ENCODE data around the gene WWOX. TPM values are rescaled to one million over a fixed set of nuclear protein-coding genes. Genes with fewer than 3 reads are reported as not detected.
A peak's percentile ranks its signal among the peaks of the same experiment; 100 is the strongest.

The WWOX gene
- total and polyA plus RNA-seq, 2 of the 13 experiments (the other 11 are each of a cell fraction or from before 2014, with no cell fraction given) = 9.1 to 37.4 TPM

DNA sequence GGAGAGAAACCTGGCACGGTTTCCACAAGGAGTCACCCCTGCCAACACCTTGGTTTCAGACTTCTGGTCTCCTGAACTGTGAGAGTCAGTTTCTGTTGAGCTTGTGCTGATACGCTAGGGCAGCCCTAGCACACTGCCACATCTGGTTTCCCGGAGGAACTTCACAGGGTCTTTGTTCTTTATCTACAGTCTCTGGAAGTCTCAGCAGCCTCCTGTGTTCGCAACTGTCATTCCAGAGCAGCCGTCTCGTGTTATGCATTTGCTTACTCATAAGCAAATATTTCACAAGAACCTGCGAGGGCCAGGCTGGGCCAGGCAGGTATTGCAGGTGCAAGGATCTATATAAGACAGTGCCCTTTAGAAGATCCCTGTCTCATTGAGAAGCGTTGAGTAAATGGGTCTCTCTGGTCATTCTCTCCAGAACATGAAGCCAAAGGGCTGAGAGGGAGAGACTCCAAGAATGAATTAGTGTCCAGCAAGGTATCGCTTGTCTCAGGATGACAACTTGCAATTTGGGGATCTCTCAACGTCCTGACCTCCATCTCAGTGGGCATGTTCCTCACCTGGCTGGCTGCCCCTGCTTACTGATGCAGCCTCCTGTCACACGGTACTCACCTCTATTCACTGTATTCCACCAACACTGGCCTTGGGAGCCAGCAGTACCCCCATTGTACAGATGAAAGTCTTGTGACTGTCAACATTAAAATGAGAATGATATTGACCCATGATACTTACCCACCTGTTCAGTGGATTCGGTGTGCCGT is 141.2 kb downstream of the WWOX start (continued):
- TF ChIP-seq ZIK1 (CRISPR knock-in tag; IDR thresholded peaks at IDR 0.05; ENCODE audit: borderline replicate concordance, low read depth) (no peak), ZKSCAN8 (CRISPR knock-in tag; IDR thresholded peaks at IDR 0.05; ENCODE audit: borderline replicate concordance) (no peak), ZSCAN25 (CRISPR knock-in tag; IDR thresholded peaks at IDR 0.05) (no peak), HMG20A (CRISPR knock-in tag; IDR thresholded peaks at IDR 0.05; ENCODE audit: borderline replicate concordance) (peak; percentile 78), CBFB (CRISPR knock-in tag; IDR thresholded peaks at IDR 0.05) (no peak), ZNF7 (CRISPR knock-in tag; IDR thresholded peaks at IDR 0.05) (no peak), REPIN1 (CRISPR knock-in tag; IDR thresholded peaks at IDR 0.05; ENCODE audit: borderline replicate concordance, low read depth) (peak; percentile 37; the same call in 1 of the 2 replicates), NKX3-1 (CRISPR knock-in tag; IDR thresholded peaks at IDR 0.05) (no peak), ZNF598 (CRISPR knock-in tag; IDR thresholded peaks at IDR 0.05; ENCODE audit: borderline replicate concordance) (no peak), ZNF83 (CRISPR knock-in tag; IDR thresholded peaks at IDR 0.05; ENCODE audit: borderline replicate concordance) (no peak), ZNF335 (CRISPR knock-in tag; IDR thresholded peaks at IDR 0.05) (0 out of 2 replicates have a peak, but pooled peaks have one; percentile 44), BCL6 (CRISPR knock-in tag; IDR thresholded peaks at IDR 0.05) (peak; percentile 79), EHMT2 (IDR thresholded peaks at IDR 0.05; ENCODE audit: borderline replicate concordance, low read depth, low read length) (no peak), HNRNPL (IDR thresholded peaks at IDR 0.05; ENCODE audit: low read depth, low read length) (no peak), SAFB2 (CRISPR knock-in tag; IDR thresholded peaks at IDR 0.05; ENCODE audit: borderline replicate concordance, low read depth) (no peak), ZNF274 (CRISPR knock-in tag; IDR thresholded peaks at IDR 0.05) (no peak), ZNF160 (CRISPR knock-in tag; IDR thresholded peaks at IDR 0.05) (no peak)
- TF ChIP-seq, protein P1, sequence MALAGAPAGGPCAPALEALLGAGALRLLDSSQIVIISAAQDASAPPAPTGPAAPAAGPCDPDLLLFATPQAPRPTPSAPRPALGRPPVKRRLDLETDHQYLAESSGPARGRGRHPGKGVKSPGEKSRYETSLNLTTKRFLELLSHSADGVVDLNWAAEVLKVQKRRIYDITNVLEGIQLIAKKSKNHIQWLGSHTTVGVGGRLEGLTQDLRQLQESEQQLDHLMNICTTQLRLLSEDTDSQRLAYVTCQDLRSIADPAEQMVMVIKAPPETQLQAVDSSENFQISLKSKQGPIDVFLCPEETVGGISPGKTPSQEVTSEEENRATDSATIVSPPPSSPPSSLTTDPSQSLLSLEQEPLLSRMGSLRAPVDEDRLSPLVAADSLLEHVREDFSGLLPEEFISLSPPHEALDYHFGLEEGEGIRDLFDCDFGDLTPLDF (CRISPR knock-in tag; IDR thresholded peaks at IDR 0.05) = no peak
- TF ChIP-seq, protein P2, sequence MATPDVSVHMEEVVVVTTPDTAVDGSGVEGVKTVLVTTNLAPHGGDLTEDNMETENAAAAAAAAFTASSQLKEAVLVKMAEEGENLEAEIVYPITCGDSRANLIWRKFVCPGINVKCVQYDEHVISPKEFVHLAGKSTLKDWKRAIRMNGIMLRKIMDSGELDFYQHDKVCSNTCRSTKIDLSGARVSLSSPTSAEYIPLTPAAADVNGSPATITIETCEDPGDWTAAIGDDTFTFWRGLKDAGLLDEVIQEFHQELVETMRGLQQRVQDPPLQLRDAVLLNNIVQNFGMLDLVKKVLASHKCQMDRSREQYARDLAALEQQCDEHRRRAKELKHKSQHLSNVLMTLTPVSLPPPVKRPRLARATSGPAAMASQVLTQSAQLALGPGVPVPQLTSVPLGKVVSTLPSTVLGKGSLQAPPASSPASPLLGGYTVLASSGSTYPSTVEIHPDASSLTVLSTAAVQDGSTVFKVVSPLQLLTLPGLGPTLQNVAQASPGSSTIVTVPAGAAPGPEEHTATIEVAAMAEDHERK (CRISPR knock-in tag; IDR thresholded peaks at IDR 0.05; ENCODE audit: low read depth) = no peak
- TF ChIP-seq, protein P3, sequence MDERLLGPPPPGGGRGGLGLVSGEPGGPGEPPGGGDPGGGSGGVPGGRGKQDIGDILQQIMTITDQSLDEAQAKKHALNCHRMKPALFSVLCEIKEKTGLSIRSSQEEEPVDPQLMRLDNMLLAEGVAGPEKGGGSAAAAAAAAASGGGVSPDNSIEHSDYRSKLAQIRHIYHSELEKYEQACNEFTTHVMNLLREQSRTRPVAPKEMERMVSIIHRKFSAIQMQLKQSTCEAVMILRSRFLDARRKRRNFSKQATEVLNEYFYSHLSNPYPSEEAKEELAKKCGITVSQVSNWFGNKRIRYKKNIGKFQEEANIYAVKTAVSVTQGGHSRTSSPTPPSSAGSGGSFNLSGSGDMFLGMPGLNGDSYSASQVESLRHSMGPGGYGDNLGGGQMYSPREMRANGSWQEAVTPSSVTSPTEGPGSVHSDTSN (CRISPR knock-in tag; IDR thresholded peaks at IDR 0.05) = no peak
- TF ChIP-seq, protein P4, sequence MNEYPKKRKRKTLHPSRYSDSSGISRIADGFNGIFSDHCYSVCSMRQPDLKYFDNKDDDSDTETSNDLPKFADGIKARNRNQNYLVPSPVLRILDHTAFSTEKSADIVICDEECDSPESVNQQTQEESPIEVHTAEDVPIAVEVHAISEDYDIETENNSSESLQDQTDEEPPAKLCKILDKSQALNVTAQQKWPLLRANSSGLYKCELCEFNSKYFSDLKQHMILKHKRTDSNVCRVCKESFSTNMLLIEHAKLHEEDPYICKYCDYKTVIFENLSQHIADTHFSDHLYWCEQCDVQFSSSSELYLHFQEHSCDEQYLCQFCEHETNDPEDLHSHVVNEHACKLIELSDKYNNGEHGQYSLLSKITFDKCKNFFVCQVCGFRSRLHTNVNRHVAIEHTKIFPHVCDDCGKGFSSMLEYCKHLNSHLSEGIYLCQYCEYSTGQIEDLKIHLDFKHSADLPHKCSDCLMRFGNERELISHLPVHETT (CRISPR knock-in tag; conservative IDR thresholded peaks at IDR 0.05) = no peak
- TF ChIP-seq, protein P5, sequence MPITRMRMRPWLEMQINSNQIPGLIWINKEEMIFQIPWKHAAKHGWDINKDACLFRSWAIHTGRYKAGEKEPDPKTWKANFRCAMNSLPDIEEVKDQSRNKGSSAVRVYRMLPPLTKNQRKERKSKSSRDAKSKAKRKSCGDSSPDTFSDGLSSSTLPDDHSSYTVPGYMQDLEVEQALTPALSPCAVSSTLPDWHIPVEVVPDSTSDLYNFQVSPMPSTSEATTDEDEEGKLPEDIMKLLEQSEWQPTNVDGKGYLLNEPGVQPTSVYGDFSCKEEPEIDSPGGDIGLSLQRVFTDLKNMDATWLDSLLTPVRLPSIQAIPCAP (CRISPR knock-in tag; IDR thresholded peaks at IDR 0.05; ENCODE audit: low read depth) = no peak
- TF ChIP-seq, protein P6, sequence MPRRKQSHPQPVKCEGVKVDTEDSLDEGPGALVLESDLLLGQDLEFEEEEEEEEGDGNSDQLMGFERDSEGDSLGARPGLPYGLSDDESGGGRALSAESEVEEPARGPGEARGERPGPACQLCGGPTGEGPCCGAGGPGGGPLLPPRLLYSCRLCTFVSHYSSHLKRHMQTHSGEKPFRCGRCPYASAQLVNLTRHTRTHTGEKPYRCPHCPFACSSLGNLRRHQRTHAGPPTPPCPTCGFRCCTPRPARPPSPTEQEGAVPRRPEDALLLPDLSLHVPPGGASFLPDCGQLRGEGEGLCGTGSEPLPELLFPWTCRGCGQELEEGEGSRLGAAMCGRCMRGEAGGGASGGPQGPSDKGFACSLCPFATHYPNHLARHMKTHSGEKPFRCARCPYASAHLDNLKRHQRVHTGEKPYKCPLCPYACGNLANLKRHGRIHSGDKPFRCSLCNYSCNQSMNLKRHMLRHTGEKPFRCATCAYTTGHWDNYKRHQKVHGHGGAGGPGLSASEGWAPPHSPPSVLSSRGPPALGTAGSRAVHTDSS (CRISPR knock-in tag; conservative IDR thresholded peaks at IDR 0.05) = no peak
